IPS-15b (cell line): Measurements from ENCODE around the gene SHISA4.
"Not testable (repeated sequence)": the region's sequence is repeated elsewhere in the genome, so short reads cannot be mapped to it uniquely, and the experiment has no call there.

Source experiments
- H3K27me3 ChIP-seq: one replicate; pipeline ENCODE4 v1.6.1; 2013; ENCODE audit warnings: low read length; ENCODE audit not compliant: control insufficient read depth, insufficient read depth
- H3K36me3 ChIP-seq: one replicate; pipeline ENCODE4 v1.6.1; 2013; ENCODE audit warnings: low read length; ENCODE audit not compliant: control insufficient read depth, insufficient read depth
- H3K4me1 ChIP-seq: one replicate; pipeline ENCODE4 v1.6.1; 2013; ENCODE audit warnings: mild to moderate bottlenecking, low read length; ENCODE audit not compliant: control insufficient read depth, insufficient read depth
- H3K4me3 ChIP-seq: one replicate; pipeline ENCODE4 v1.5.1; 2013; ENCODE audit warnings: low read depth, low read length
- H3K9ac ChIP-seq: one replicate; pipeline ENCODE4 v1.6.1; 2013; ENCODE audit warnings: low read depth, mild to moderate bottlenecking, low read length
- H3K9me3 ChIP-seq: one replicate; pipeline ENCODE4 v1.6.1; 2013; ENCODE audit warnings: mild to moderate bottlenecking, low read length; ENCODE audit not compliant: control insufficient read depth, insufficient read depth

SHISA4 gene

GRCh38 chr1:201921952-201922558 is 33.4 kb downstream of the SHISA4 start:
- H3K9me3 ChIP-seq, result no peaks in the 10 kb centered on the region

GRCh38 chr1:201925301-201925567 is 36.5 kb downstream of the SHISA4 start:
- H3K4me3 ChIP-seq, result no peak overlapping the region
- no peaks in the 10 kb centered on the region for H3K27me3 ChIP-seq
- H3K9me3 ChIP-seq, result no peaks in the 10 kb centered on the region
- no peaks in the 10 kb centered on the region for H3K36me3 ChIP-seq
- H3K9ac ChIP-seq, result no peak overlapping the region
- H3K4me1 ChIP-seq, result no peaks in the 10 kb centered on the region

More at GRCh38 chr1:201921952-201922558, 33.4 kb downstream of the SHISA4 start:
- H3K4me1 ChIP-seq, result no peaks in the 10 kb centered on the region
- H3K4me3 ChIP-seq, result no peak overlapping the region
- H3K9ac ChIP-seq, result no peak overlapping the region
- H3K36me3 ChIP-seq, result no peaks in the 10 kb centered on the region
- H3K27me3 ChIP-seq, result no peaks in the 10 kb centered on the region

DNA sequence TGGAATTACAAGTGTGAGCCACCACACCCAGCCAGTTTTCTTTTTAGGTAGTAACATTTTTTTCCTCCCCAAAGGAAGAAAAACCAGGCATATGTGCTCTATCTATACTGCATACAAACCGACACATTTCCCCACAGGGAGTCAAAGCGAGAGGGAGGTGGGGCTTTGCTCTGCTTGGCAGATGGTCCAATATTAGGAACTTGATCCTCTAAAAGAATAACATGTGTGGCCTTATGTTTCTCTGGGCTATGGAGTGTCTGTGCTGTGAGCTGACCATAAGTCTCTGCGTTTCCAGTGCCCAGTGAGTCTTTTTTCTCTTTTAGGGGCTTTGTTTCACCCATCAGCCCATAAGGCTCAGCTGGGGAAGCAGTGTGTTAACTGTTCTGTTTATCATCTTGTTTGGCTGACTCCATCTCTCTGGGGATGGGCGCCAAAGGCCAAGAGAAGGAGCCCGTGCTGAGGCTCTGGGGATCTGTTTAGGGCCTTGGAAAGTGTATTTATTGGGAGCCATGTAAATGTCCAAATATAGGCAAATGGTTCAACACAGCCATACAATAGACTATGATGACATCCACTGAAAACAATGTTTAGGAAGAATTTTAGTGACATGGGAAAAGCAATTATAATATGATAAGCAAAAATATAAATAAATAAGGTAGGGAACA is 37.4 kb downstream of the SHISA4 start:
- Histone ChIP-seq H3K4me1 (no peaks in the 10 kb centered on the region), H3K27me3 (no peaks in the 10 kb centered on the region), H3K9me3 (no peaks in the 10 kb centered on the region), H3K9ac (no peak overlapping the region), H3K36me3 (no peaks in the 10 kb centered on the region), H3K4me3 (no peak overlapping the region)

DNA sequence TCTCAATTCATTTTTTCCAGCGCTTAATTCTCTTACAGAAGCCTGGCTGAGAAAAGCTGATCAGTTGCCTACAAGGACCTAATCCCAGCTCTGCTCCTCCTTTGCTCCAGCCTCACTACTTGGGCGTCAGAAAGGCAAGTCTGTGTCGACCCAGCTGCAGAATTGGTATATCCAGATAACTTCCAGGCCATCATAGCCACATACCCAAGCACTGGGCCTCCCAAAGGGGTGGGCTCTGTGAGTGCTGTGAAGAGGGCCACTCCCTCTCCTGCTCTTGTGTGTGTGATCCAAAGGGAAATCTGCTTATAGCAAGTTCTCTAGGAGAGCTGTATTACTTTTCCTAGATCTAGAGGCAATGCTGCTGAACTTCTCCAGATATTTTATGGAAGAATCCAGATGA is 39.6 kb downstream of the SHISA4 start:
- Histone ChIP-seq H3K27me3 (no peaks in the 10 kb centered on the region), H3K4me3 (no peak overlapping the region), H3K9ac (no peak overlapping the region), H3K4me1 (no peaks in the 10 kb centered on the region), H3K9me3 (no peaks in the 10 kb centered on the region), H3K36me3 (no peaks in the 10 kb centered on the region)

DNA sequence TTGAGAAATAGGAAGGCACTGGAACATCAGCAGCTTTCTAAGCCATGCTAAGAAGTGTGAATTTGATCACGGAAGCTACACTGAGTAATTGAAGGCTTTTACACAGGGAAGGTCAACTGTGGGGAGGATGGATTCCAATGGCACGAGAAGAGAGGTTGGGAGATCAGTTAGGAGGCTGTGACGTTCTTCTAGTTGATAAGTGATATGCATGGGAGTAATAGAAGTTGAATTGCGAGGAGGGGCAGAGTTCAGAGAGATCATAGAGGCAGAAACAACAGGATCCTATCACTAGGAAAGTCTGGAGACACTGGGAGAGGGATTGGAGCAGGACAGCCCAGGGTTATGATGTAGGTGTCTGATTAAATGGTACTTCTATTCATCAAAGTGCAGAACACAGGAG is 41.4 kb downstream of the SHISA4 start:
- Histone ChIP-seq H3K4me1 (no peaks in the 10 kb centered on the region), H3K36me3 (no peaks in the 10 kb centered on the region), H3K9me3 (no peaks in the 10 kb centered on the region), H3K9ac (no peak overlapping the region), H3K4me3 (no peak overlapping the region), H3K27me3 (no peaks in the 10 kb centered on the region)

- Histone ChIP-seq H3K9ac (no peak overlapping the region), H3K4me3 (no peak overlapping the region), H3K4me1 (no peaks in the 10 kb centered on the region), H3K36me3 (no peaks in the 10 kb centered on the region), H3K9me3 (no peaks in the 10 kb centered on the region), H3K27me3 (no peaks in the 10 kb centered on the region)
Observed at GRCh38 chr1:201930803-201931202, 42.1 kb downstream of the SHISA4 start.

DNA sequence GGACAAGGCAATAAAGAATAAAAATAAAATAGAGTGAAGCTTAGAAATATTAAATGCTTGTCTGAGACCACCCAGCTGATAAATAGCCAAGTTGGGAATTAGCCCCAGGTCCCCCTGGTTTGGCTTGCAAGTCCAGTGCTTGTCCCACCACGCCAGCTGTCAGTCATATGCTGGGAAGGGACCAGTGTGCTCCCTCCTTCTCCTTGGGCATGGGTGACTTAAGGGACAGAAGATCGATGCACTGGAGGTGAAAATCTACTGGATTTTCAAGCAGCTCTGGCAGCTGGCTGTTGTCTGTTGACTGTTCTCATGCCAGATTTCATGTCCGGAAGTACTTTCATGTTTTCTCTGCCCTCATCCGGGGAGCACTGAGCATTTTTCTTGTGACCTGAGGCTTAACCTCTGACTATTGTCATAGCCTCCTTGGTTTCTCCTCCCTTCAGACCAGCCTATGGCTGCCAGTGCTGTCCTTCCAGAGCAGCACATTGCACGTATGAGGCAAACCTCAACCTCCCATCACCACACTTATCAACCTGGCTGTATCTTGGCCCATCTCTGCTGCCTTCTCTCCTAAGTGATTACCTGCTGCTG is 45.2 kb downstream of the SHISA4 start:
- Histone ChIP-seq H3K4me1 (no peaks in the 10 kb centered on the region), H3K27me3 (no peaks in the 10 kb centered on the region), H3K9me3 (no peaks in the 10 kb centered on the region), H3K9ac (no peak overlapping the region), H3K36me3 (no peaks in the 10 kb centered on the region), H3K4me3 (no peak overlapping the region)

DNA sequence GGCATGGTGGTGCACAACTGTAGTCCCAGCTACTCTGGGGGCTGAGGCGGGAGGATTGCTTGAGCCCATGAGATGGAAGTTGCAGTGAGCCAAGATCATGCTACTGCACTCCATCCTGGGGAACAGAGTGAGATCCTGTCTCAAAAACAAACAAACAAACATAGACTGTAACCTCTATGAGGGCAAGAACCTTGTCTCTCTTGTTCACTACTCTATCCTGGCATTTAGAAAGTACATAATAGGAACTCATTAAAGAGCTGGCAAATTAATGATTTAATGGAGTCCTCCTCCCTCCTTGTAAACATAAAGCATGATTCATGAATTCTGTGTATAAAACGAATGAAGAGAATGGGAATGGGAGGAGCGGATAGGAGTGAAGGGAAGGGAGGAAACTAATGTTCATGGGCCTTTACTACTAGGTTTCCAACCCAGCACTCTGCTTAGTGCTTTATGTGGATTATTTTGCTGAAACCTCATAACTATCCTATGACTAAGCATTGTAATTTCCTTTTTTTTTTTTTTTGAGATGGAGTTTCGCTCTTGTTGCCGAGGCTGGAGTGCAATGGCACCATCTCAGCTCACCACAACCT is 49.0 kb downstream of the SHISA4 start:
- no peak overlapping the region for H3K9ac ChIP-seq
- H3K4me3 ChIP-seq, result no peak overlapping the region
- H3K27me3 ChIP-seq, result no peaks in the 10 kb centered on the region
- no peaks in the 10 kb centered on the region for H3K36me3 ChIP-seq
- H3K9me3 ChIP-seq, result no peaks in the 10 kb centered on the region
- H3K4me1 ChIP-seq, result peaks cover 8% of the 10 kb centered on the region

GRCh38 chr1:201938440-201939035 is 49.8 kb downstream of the SHISA4 start:
- no peaks in the 10 kb centered on the region for H3K27me3 ChIP-seq
- H3K9ac ChIP-seq, result no peak overlapping the region
- no peak overlapping the region for H3K4me3 ChIP-seq
- H3K9me3 ChIP-seq, result no peaks in the 10 kb centered on the region
- H3K36me3 ChIP-seq, result no peaks in the 10 kb centered on the region
- peaks cover 8% of the 10 kb centered on the region for H3K4me1 ChIP-seq

DNA sequence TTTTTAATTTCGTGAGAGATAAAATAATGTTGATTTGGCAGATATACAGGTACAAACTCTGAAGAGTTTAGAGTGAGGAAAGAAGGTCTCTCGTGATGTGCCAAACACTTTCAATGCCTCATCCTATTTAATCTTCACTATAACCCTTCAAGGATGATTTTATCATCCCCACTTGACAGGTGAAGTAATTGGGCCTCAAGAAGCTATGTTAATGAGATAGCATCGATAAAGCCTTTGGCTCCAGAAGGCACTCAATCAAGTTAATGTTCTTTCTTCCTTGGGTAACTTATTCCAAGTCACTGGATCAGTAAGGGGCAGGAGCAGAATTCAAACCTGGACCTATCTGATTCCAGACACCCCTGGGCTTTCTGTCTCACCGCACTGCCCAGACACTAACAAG is 50.5 kb downstream of the SHISA4 start:
- H3K36me3 ChIP-seq, result no peaks in the 10 kb centered on the region
- H3K9me3 ChIP-seq, result no peaks in the 10 kb centered on the region
- H3K4me1 ChIP-seq, result peaks cover 8% of the 10 kb centered on the region
- H3K9ac ChIP-seq, result no peak overlapping the region
- no peaks in the 10 kb centered on the region for H3K27me3 ChIP-seq
- no peak overlapping the region for H3K4me3 ChIP-seq

- H3K4me1 ChIP-seq, result peaks cover 8% of the 10 kb centered on the region
- H3K9me3 ChIP-seq, result no peaks in the 10 kb centered on the region
- H3K27me3 ChIP-seq, result no peaks in the 10 kb centered on the region
- H3K36me3 ChIP-seq, result no peaks in the 10 kb centered on the region
- H3K9ac ChIP-seq, result no peak overlapping the region
- H3K4me3 ChIP-seq, result no peak overlapping the region
Observed at GRCh38 chr1:201939574-201939973, 50.9 kb downstream of the SHISA4 start.

DNA sequence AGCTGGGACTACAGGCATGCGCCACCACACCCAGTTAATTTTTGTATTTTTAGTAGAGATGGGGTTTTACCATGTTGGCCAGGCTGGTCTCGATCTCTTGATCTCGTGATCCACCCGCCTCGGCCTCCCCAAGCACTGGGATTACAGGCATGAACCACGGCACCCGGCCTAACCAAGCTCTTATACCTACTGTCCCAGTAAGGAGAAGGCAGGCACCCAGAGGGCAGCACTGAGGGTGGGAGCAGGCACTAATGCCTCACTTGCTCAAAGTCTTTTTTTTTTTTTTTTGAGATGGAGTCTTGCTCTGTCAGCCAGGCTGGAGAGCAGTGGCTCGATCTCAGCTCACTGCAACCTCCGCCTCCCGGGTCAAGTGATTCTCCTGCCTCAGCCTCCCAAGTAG is 51.6 kb downstream of the SHISA4 start:
- H3K27me3 ChIP-seq, H3K9ac ChIP-seq, H3K9me3 ChIP-seq, H3K4me3 ChIP-seq, H3K36me3 ChIP-seq, H3K4me1 ChIP-seq: not testable (repeated sequence)
